Retinal pigment epithelial cell (primary cell): ENCODE data around the gene UTP15.

Source experiments
- DNase-seq: peaks from one replicate; pipeline ENCODE4 v3.0.0-alpha.2; 2010; ENCODE audit warnings: low read depth
- H3K4me3 ChIP-seq: 2 replicates; pipeline ENCODE4 v1.5.1; 2011; ENCODE audit warnings: mild to moderate bottlenecking, low read length, control low read depth, moderate library complexity
- CTCF ChIP-seq: conservative IDR thresholded peaks from 2 replicates; pipeline ENCODE4 v1.5.1; 2011; ENCODE audit warnings: low read depth, low read length, control low read depth, inconsistent platforms

Gene UTP15

GRCh38 chr5:73607228-73607627 lies 41.7 kb downstream of the UTP15 start:
- TF ChIP-seq CTCF: no peak
- H3K4me3 ChIP-seq: no peak overlapping the region
- DNase-seq: no peak

GRCh38 chr5:73612799-73613198 lies 47.3 kb downstream of the UTP15 start:
- no peak for TF ChIP-seq CTCF
- no peak for DNase-seq
- no peak overlapping the region for H3K4me3 ChIP-seq

- TF ChIP-seq CTCF: no peak
- no peak for DNase-seq
- no peak overlapping the region for H3K4me3 ChIP-seq
These were observed 49.5 kb downstream of the UTP15 start for GRCh38 chr5:73615085-73615484.

- no peak for TF ChIP-seq CTCF
- no peak for DNase-seq
- no peak overlapping the region for H3K4me3 ChIP-seq
These were observed 50.4 kb downstream of the UTP15 start for GRCh38 chr5:73615947-73616346.

- no peak overlapping the region for H3K4me3 ChIP-seq
- no peak for TF ChIP-seq CTCF
- DNase-seq: no peak
These were observed 52.2 kb downstream of the UTP15 start for GRCh38 chr5:73617510-73618279.

GRCh38 chr5:73619606-73620333 lies 54.2 kb downstream of the UTP15 start:
- no peak for DNase-seq
- TF ChIP-seq CTCF: no peak
- no peak overlapping the region for H3K4me3 ChIP-seq

- no peak overlapping the region for H3K4me3 ChIP-seq
- TF ChIP-seq CTCF: no peak
- no peak for DNase-seq
These were observed 54.8 kb downstream of the UTP15 start for GRCh38 chr5:73620334-73620687.
